K562 (cell line): ENCODE data around the gene CEP85L. TPM values are rescaled to one million over a fixed set of nuclear protein-coding genes. Genes with fewer than 3 reads are reported as not detected.

ENCODE experiments used
- ATAC-seq: fragments of 200-7000 bp; cut with Tn5 transposase; 3 replicates; pipeline ENCODE4 v1.9.1; 2020; ENCODE audit warnings: moderate library complexity
- BruUV-seq: library from RNA; stranded (reverse); fragments of 400-500 nt; replicated peaks from 2 replicates; lab custom pipeline; 2021; lab: Mats Ljungman, UMichigan
- CTCF ChIA-PET: fragments of 300-600 bp; formaldehyde crosslinking; extraction: SDS; loops from one replicate; lab custom pipeline; 2021; ENCODE audit warnings: low intra/inter-chr PET ratio; lab: Yijun Ruan, JAX
- POLR2A ChIA-PET: fragments of 300-600, 350-650 bp; sonication (Branson Sonifier 250); formaldehyde crosslinking; extraction: SDS; loops from one replicate; lab custom pipeline; 2021; ENCODE audit warnings: antibody characterized with exemption, inconsistent platforms; lab: Yijun Ruan, JAX
- DNase-seq, 4 experiments: peaks; one replicate each; pipeline versions ENCODE4 v3.0.0 to v3.0.0-alpha.2; 2011 to 2018; ENCODE audit warnings: low spot score in 3 of 4, mixed read lengths in 3 of 4; ENCODE audit errors: extremely low read depth in 1 of 4
- FAIRE-seq: peaks from 2 replicates; lab custom pipeline; 2011; peaks lifted over from hg19 to GRCh38; lab: Jason Lieb, UNC
- H2AFZ ChIP-seq: 2 replicates; pipeline ENCODE4 v1.6.0; 2011; ENCODE audit warnings: low read depth, low read length, control low read depth, inconsistent platforms
- H3K27ac ChIP-seq: fragments of 200-600 bp; 3 replicates; pipeline ENCODE4 v1.8.0; 2011; ENCODE audit warnings: low read depth, mild to moderate bottlenecking, control low read depth, inconsistent platforms, low read length, moderate library complexity, mixed read lengths; ENCODE audit errors: extremely low read depth
- H3K27me3 ChIP-seq, 2 experiments: fragments of 300-600 bp in 1 of 2; 2 replicates in 1 of 2; 3 replicates in 1 of 2; pipeline versions ENCODE4 v1.6.0 to v1.8.0; 2011; ENCODE audit warnings: inconsistent platforms in 2 of 2, low read length in 2 of 2, mild to moderate bottlenecking in 1 of 2, mixed read lengths in 1 of 2, moderate library complexity in 1 of 2; ENCODE audit not compliant: control insufficient read depth in 2 of 2, insufficient read depth in 2 of 2
- H3K36me3 ChIP-seq: fragments of 300-600 bp; 3 replicates; pipeline ENCODE4 v1.8.0; 2011; ENCODE audit warnings: mild to moderate bottlenecking, low read length, inconsistent platforms; ENCODE audit not compliant: control insufficient read depth, insufficient read depth
- H3K4me1 ChIP-seq, 2 experiments: fragments of 200-600 bp in 1 of 2; replicated peaks in 1 of 2; 2 replicates in 1 of 2; 3 replicates in 1 of 2; pipeline versions ENCODE4 v1.5.1 to v1.8.0; 2011; ENCODE audit warnings: inconsistent platforms in 2 of 2, low read length in 2 of 2, mild to moderate bottlenecking in 1 of 2, mixed read lengths in 1 of 2, moderate library complexity in 1 of 2; ENCODE audit not compliant: control insufficient read depth in 2 of 2, insufficient read depth in 2 of 2
- H3K4me2 ChIP-seq: 2 replicates; pipeline ENCODE4 v1.6.1; 2011; ENCODE audit warnings: low read length, control low read depth, inconsistent platforms, mixed read lengths; ENCODE audit not compliant: insufficient read depth
- H3K4me3 ChIP-seq: fragments of 200-600 bp; sonication (generic), shearing (Covaris generic); 2 replicates; pipeline ENCODE4 v1.5.1; 2016; ENCODE audit warnings: control low read depth, inconsistent platforms
- H3K79me2 ChIP-seq: fragments of 200-600 bp; 3 replicates; pipeline ENCODE4 v1.8.0; 2011; ENCODE audit warnings: low read length, inconsistent platforms; ENCODE audit not compliant: control insufficient read depth, insufficient read depth
- H3K9ac ChIP-seq, 2 experiments: 2 replicates each; pipeline versions ENCODE4 v1.6.0 to v1.6.1; 2011; ENCODE audit warnings: low read depth in 2 of 2, low read length in 2 of 2, control low read depth in 1 of 2, inconsistent platforms in 1 of 2, mild to moderate bottlenecking in 1 of 2, mixed read lengths in 1 of 2; ENCODE audit not compliant: insufficient read depth in 1 of 2
- H3K9me1 ChIP-seq: one replicate; pipeline ENCODE4 v1.6.0; 2011; ENCODE audit warnings: inconsistent platforms, mild to moderate bottlenecking, low read length, moderate library complexity; ENCODE audit not compliant: control insufficient read depth, insufficient read depth
- H3K9me3 ChIP-seq: replicated peaks from 2 replicates; pipeline ENCODE4 v1.5.1; 2011; ENCODE audit warnings: low read depth, low read length, inconsistent platforms; ENCODE audit not compliant: control insufficient read depth, insufficient read depth
- H4K20me1 ChIP-seq: replicated peaks from 2 replicates; pipeline ENCODE4 v1.6.1; 2011; ENCODE audit warnings: low read length, inconsistent platforms, mixed read lengths; ENCODE audit not compliant: control insufficient read depth, insufficient read depth
- CBX3 ChIP-seq, 2 experiments: IDR thresholded peaks; 1 replicate in 1 of 2; 2 replicates in 1 of 2; pipeline ENCODE4 v1.6.1; 2012; ENCODE audit warnings: inconsistent platforms in 2 of 2, low read length in 2 of 2, borderline replicate concordance in 1 of 2, control low read depth in 1 of 2
- GTF2A2 ChIP-seq: IDR thresholded peaks from 2 replicates; pipeline ENCODE4 v1.6.1; 2016; ENCODE audit warnings: mild to moderate bottlenecking, missing genetic modification characterization, missing compliant biosample characterization
- PHF20 ChIP-seq: fragments of 450-650 bp; IDR thresholded peaks from 2 replicates; pipeline ENCODE4 v1.6.1; 2018; ENCODE audit not compliant: partially characterized antibody
- PPARD ChIP-seq: fragments of 250-450 bp; sonication (Bioruptor Pico); IDR thresholded peaks from 2 replicates; pipeline ENCODE4 v1.8.0; 2022; ENCODE audit warnings: inconsistent platforms, mild to moderate bottlenecking, moderate library complexity
- SETDB1 ChIP-seq: IDR thresholded peaks from one replicate; pipeline ENCODE4 v1.6.1; 2012; ENCODE audit warnings: low read length, control low read depth, inconsistent platforms
- TEAD2 ChIP-seq: fragments of 450-650 bp; IDR thresholded peaks from 2 replicates; pipeline ENCODE4 v1.6.1; 2016; ENCODE audit warnings: missing genetic modification characterization, control low read depth, missing compliant biosample characterization
- in situ Hi-C: fragments of 300-500 bp; cut with MboI; formaldehyde crosslinking; loops from 4 replicates; pipeline ENCODE4 v1.15.0; 2018; ENCODE audit warnings: inconsistent platforms, mixed read lengths
- intact Hi-C: fragments of 100-400 bp; cut with micrococcal nuclease; formaldehyde crosslinking; loops from 2 replicates; pipeline ENCODE4 v1.14.2; 2022
- polyA plus RNA-seq, 8 experiments: library from polyadenylated mRNA; depleted of rRNA in 4 of 8; stranded (reverse) in 5 of 8; unstranded in 3 of 8; fragments of >200 nt; fragmentation: Nextera tagmentation in 2 of 8; fragmentation: Illumina TruSeq in 1 of 8; extraction: Ambion mirVana in 2 of 8; extraction: Trizol in 1 of 8; gene quantifications; 2 replicates each; pipeline versions ENCODE4 v1.2.1 to v1.2.3, GENCODE V29; 2011 to 2014; ENCODE audit warnings: inconsistent platforms in 1 of 8, missing spikeins in 1 of 8
- total RNA-seq, 7 experiments: library from RNA; depleted of rRNA in 6 of 7; stranded (reverse); fragments of >200 nt in 6 of 7; fragmentation: Illumina TruSeq in 2 of 7; extraction: Trizol in 2 of 7; gene quantifications; 2 replicates each; pipeline versions ENCODE4 v1.2.1 to v1.2.3, GENCODE V29; 2011 to 2021; ENCODE audit warnings: low replicate concordance in 1 of 7
- TF ChIP-seq, protein P1 (sequence below): sonication (generic); formaldehyde crosslinking; IDR thresholded peaks from 2 replicates; pipeline ENCODE4 v1.8.1; 2022; ENCODE audit warnings: missing genetic modification reagents

CEP85L gene
- total and polyA plus RNA-seq, 9 of the 15 experiments (the other 6 are each of a cell fraction or from before 2014, with no cell fraction given): 4.5 to 15.8 (median 8.3) TPM

DNA sequence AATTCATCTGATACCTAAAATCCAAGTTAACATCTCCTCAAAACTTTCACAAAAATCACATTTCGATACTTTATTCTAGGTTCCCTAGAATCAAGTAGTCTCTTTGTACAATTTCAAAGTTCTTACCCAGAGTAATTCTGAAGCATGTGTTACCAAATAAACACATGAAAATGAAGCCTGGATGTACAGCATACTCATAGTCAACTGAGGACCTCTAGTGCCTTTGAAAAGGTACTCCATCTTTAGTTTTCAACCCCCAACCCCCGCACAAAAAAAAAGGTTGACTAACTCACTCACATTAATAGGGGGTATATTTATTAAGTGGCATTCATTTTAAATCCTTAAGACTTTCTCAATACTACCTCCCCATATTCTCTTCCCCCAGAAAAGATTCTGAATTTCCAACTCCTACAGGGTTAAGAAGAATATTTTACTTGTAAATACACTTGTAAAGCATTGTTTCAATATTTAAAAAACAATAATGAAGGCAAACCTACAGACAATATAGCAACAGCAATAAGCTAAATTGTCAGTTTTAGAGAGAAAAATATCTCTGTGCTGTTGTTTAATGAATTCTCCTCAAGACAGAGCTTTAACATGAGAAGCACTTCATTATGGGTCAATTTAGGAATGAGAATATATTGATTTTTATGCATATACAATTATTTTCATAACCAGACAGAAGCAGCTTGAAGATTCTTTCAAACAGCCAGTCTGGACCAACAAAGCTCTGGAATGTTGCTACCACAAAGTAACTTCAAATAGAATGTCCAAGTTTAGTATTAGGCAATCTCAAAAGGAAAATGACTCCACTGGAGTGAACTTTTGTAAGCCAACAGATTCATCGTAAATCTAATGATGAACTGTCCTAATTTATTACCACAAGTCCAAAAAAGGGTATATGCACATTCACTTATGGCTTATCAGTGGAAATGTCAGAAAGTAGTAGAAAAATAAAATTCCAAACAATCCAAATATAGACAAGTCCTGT lies 100.0 kb downstream of the CEP85L start (continued):
- TF ChIP-seq PHF20 (no peak), SETDB1 (no peak), CBX3 (IDR thresholded peaks at IDR 0.05; ENCODE audit: borderline replicate concordance in 1 of 2, low read length in 2 of 2) (no peak)
- TF ChIP-seq, protein P1, sequence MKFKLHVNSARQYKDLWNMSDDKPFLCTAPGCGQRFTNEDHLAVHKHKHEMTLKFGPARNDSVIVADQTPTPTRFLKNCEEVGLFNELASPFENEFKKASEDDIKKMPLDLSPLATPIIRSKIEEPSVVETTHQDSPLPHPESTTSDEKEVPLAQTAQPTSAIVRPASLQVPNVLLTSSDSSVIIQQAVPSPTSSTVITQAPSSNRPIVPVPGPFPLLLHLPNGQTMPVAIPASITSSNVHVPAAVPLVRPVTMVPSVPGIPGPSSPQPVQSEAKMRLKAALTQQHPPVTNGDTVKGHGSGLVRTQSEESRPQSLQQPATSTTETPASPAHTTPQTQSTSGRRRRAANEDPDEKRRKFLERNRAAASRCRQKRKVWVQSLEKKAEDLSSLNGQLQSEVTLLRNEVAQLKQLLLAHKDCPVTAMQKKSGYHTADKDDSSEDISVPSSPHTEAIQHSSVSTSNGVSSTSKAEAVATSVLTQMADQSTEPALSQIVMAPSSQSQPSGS: no peak

DNA sequence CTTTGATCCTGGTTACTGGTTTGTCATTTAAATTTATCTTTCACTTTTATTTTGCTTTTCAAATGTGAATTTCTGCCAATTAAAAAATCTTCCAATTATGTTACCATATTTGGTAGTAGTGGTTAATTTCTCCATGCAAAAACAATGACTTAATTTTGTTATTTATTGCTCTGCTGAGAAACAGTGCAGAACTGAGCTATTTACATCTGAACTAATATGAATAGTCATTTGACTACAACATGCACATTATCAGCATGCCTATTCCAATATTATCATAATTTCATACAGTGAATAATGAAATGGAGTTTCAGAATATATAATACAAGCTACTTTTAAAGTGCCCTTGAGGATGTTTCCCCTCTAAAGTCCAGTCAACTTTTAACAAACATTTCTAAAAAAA lies 102.8 kb downstream of the CEP85L start:
- intact Hi-C loops: no loop called here

More for the DNA sequence above, 102.8 kb downstream of the CEP85L start:
- Histone ChIP-seq H3K27ac (no peak overlapping the region), H3K4me2 (no peak overlapping the region), H3K9ac (no peak overlapping the region), H4K20me1 (no peaks in the 10 kb centered on the region), H2AFZ (no peak overlapping the region), H3K79me2 (no peaks in the 10 kb centered on the region), H3K9me1 (no peaks in the 10 kb centered on the region), H3K27me3 (no peaks in the 10 kb centered on the region), H3K9me3 (no peaks in the 10 kb centered on the region), H3K36me3 (no peaks in the 10 kb centered on the region), H3K4me3 (no peak overlapping the region), H3K4me1 (no peaks in the 10 kb centered on the region; a peak in 1 of 5 replicates)
- DNase-seq (no peak), ATAC-seq (no peak), FAIRE-seq (no peak)
- no peak for TF ChIP-seq GTF2A2 (tag)
- no peak for TF ChIP-seq PPARD
- no peak for TF ChIP-seq TEAD2 (tag)
- CTCF ChIA-PET: no interaction called here
- POLR2A ChIA-PET: no interaction called here
- BruUV-seq: no TSS peak
- in situ Hi-C loops: no loop called here
